GM19240 (cell line): ENCODE measurements around the gene ZNF593OS.

ENCODE experiments used
- DNase-seq: peaks from one replicate; pipeline ENCODE4 v3.0.0; 2011; ENCODE audit warnings: low spot score; ENCODE audit not compliant: insufficient read length

The ZNF593OS gene

GRCh38 chr1:26184086-26184485, 12.5 kb upstream of the ZNF593OS start:
- DNase-seq, result no peak

- no peak for DNase-seq
Observed at GRCh38 chr1:26182383-26182696, 10.7 kb upstream of the ZNF593OS start.

GRCh38 chr1:26181586-26182382, 10.2 kb upstream of the ZNF593OS start:
- no peak for DNase-seq

GRCh38 chr1:26180010-26180506, 8.4 kb upstream of the ZNF593OS start:
- DNase-seq, result no peak

GRCh38 chr1:26177182-26177684, 5.6 kb upstream of the ZNF593OS start, which contains the start of gene CNKSR1:
Gene CNKSR1 (plus strand): TSS chr1:26177491. CDS start chr1:26177548, 57 bp downstream.
- DNase-seq, result no peak

- DNase-seq, result no peak
Observed at GRCh38 chr1:26175346-26175745, 3.7 kb upstream of the ZNF593OS start.

GRCh38 chr1:26170472-26170821, 1.2 kb downstream of the ZNF593OS start:
- DNase-seq, result no peak

- DNase-seq, result peak; percentile 100
Observed at GRCh38 chr1:26169669-26170471, 1.8 kb downstream of the ZNF593OS start, which contains the start of gene ZNF593. Gene ZNF593 (plus strand): TSS chr1:26169908. CDS start chr1:26169984, 76 bp downstream.

GRCh38 chr1:26169198-26169554, 2.5 kb downstream of the ZNF593OS start:
- no peak for DNase-seq

GRCh38 chr1:26168410-26169197, 3.0 kb downstream of the ZNF593OS start, which contains the start of gene C1orf232:
Gene C1orf232 (minus strand): TSS chr1:26168963. CDS start chr1:26168499, 464 bp downstream.
- DNase-seq, result no peak

- DNase-seq, result no peak
Observed at GRCh38 chr1:26166719-26167281, 4.8 kb downstream of the ZNF593OS start.

GRCh38 chr1:26164861-26165842, 6.5 kb downstream of the ZNF593OS start:
- DNase-seq, result no peak

- DNase-seq, result no peak
Observed at GRCh38 chr1:26164036-26164860, 7.4 kb downstream of the ZNF593OS start.

- no peak for DNase-seq
Observed at GRCh38 chr1:26163684-26164035, 8.0 kb downstream of the ZNF593OS start.

GRCh38 chr1:26162220-26162709, 9.4 kb downstream of the ZNF593OS start:
- DNase-seq, result no peak

- no peak for DNase-seq
Observed at GRCh38 chr1:26161415-26162219, 10.0 kb downstream of the ZNF593OS start.

- DNase-seq, result no peak
Observed at GRCh38 chr1:26160527-26161414, 10.9 kb downstream of the ZNF593OS start.
